Upper lobe of left lung (tissue), 6 donors: ENCODE measurements around the gene ASB2. TPM values are rescaled to one million over a fixed set of nuclear protein-coding genes. Genes with fewer than 3 reads are reported as not detected.

ENCODE experiments used
- ATAC-seq, 2 donors: fragments of 200-7000 bp; cut with Tn5 transposase; one replicate each; pipeline ENCODE4 v1.9.1; 2022; ENCODE audit warnings: mild to moderate bottlenecking in 2 of 2, moderate library complexity in 2 of 2; ENCODE audit not compliant: low FRiP score in 2 of 2
- DNase-seq, 2 donors: peaks; one replicate each; pipeline ENCODE4 v3.0.0-alpha.2; 2019 to 2020
- H3K27ac ChIP-seq, 4 donors: fragments of 200-600 bp; sonication (generic); one replicate each; pipeline ENCODE4 v1.5.1; 2016 to 2019
- H3K27me3 ChIP-seq, 4 donors: fragments of 200-600 bp; sonication (generic); one replicate each; pipeline ENCODE4 v1.5.1; 2017 to 2019
- H3K36me3 ChIP-seq, 4 donors: fragments of 200-600 bp; sonication (generic); one replicate each; pipeline ENCODE4 v1.5.1; 2016 to 2019
- H3K4me1 ChIP-seq, 4 donors: fragments of 200-600 bp; sonication (generic); one replicate each; pipeline ENCODE4 v1.5.1; 2018 to 2019
- H3K4me3 ChIP-seq, 4 donors: fragments of 200-600 bp; sonication (generic); one replicate each; pipeline ENCODE4 v1.5.1; 2017 to 2019; ENCODE audit warnings: mild to moderate bottlenecking in 2 of 4, moderate library complexity in 1 of 4
- H3K9me3 ChIP-seq, 4 donors: fragments of 200-600 bp; sonication (generic); one replicate each; pipeline ENCODE4 v1.5.1; 2018 to 2019
- EP300 ChIP-seq, 4 donors: sonication (generic); formaldehyde crosslinking; IDR thresholded peaks; one replicate each; pipeline ENCODE4 v1.5.1; 2017; ENCODE audit warnings: antibody characterized with exemption in 4 of 4, control low read depth in 2 of 4
- POLR2A ChIP-seq, 4 donors: fragments of 450-650 bp; IDR thresholded peaks; one replicate each; pipeline ENCODE4 v1.5.1; 2016 to 2017; ENCODE audit warnings: antibody characterized with exemption in 4 of 4, mild to moderate bottlenecking in 2 of 4
- POLR2AphosphoS5 ChIP-seq, 2 donors: sonication (generic); formaldehyde crosslinking; IDR thresholded peaks; one replicate each; pipeline ENCODE4 v1.5.1; 2017; ENCODE audit warnings: antibody characterized with exemption in 2 of 2
- WGBS, 2 donors: methylation state at CpG; one replicate each; pipeline ENCODE4 v1.1.5; 2017 to 2018; 5-methylcytosine and 5-hydroxymethylcytosine counted together
- total RNA-seq, 6 donors: library from RNA; depleted of rRNA in 4 of 6; stranded (reverse); fragments of >200 nt in 4 of 6; gene quantifications; one replicate each; pipeline versions ENCODE4 v1.1.0 to v1.2.1, GENCODE V29; 2016 to 2021
- TF ChIP-seq, protein P1 (sequence below), 6 experiments: fragments of 450-650 bp in 4 of 6; fragments of 200-600 bp in 2 of 6; sonication (generic) in 2 of 6; IDR thresholded peaks; one replicate each; pipeline ENCODE4 v1.5.1; 2016 to 2019; ENCODE audit warnings: antibody characterized with exemption in 6 of 6
- donor health status: DM: no; HTN: no; CAD: no; lungs with moderate emphysema.
- donor health status: DM: no; HTN: yes; CAD: no; lungs with severe emphysema.

The ASB2 gene
- total RNA-seq, 6 donors from 2014 or later = 0.76 to 2.2 (median 1.9) TPM; not detected in 1

DNA sequence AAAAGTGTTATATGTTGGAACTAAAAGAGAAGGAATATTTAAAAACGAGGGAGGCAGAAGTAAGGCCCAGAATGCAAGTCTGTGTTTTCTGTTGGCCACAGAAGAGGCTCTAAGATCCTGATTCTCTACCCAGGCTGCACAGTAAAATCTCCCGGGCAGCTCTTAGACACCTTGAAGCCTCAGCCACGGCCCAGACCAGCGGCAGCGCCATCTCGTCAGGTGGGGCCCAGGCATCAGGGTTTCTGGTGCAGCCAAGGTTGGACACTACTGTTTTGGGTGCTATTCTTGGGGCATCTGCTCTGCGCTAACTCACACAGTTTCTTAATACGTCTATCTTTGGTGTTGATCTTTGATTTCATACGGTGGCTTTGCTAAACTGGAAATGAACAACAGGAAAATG is 32.4 kb downstream of the ASB2 start:
- ATAC-seq (no peak), DNase-seq (no peak)
- Histone ChIP-seq H3K9me3 (no peaks in the 10 kb centered on the region), H3K27me3 (peaks cover 0 to 5% (median 2%) of the 10 kb centered on the region in 4 donors), H3K4me1 (peaks cover 0 to 13% (median 10%) of the 10 kb centered on the region in 4 donors), H3K27ac (no peak overlapping the region), H3K4me3 (no peak overlapping the region), H3K36me3 (no peaks in the 10 kb centered on the region)
- 75 to 79% methylated on average over 6 to 9 of the region's 9 CpGs for WGBS, 2 donors
- no peak for TF ChIP-seq POLR2A (IDR thresholded peaks at IDR 0.05)
- TF ChIP-seq EP300 (IDR thresholded peaks at IDR 0.05) = no peak
- TF ChIP-seq, protein P1, sequence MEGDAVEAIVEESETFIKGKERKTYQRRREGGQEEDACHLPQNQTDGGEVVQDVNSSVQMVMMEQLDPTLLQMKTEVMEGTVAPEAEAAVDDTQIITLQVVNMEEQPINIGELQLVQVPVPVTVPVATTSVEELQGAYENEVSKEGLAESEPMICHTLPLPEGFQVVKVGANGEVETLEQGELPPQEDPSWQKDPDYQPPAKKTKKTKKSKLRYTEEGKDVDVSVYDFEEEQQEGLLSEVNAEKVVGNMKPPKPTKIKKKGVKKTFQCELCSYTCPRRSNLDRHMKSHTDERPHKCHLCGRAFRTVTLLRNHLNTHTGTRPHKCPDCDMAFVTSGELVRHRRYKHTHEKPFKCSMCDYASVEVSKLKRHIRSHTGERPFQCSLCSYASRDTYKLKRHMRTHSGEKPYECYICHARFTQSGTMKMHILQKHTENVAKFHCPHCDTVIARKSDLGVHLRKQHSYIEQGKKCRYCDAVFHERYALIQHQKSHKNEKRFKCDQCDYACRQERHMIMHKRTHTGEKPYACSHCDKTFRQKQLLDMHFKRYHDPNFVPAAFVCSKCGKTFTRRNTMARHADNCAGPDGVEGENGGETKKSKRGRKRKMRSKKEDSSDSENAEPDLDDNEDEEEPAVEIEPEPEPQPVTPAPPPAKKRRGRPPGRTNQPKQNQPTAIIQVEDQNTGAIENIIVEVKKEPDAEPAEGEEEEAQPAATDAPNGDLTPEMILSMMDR (IDR thresholded peaks at IDR 0.05) = no peak
- TF ChIP-seq POLR2AphosphoS5 (IDR thresholded peaks at IDR 0.05) = no peak

DNA sequence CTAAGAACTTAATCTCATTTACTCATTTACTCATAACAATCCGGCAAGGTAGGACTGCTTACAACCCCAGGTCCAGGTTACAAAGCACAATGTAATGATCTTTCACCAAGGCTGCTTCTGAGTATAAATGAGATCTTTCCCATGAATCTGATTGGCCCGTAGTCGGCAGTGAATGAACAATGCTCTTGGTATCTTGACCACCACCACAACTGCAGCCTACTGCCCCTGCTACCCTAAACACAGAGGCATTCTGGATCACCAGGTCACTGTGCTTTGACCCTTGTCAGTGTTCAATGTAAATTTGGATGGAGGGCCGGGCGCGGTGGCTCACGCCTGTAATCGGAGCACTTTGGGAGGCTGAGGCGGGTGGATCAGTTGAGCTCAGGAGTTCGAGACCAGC is 33.3 kb downstream of the ASB2 start:
- no peak overlapping the region for H3K27ac ChIP-seq

DNA sequence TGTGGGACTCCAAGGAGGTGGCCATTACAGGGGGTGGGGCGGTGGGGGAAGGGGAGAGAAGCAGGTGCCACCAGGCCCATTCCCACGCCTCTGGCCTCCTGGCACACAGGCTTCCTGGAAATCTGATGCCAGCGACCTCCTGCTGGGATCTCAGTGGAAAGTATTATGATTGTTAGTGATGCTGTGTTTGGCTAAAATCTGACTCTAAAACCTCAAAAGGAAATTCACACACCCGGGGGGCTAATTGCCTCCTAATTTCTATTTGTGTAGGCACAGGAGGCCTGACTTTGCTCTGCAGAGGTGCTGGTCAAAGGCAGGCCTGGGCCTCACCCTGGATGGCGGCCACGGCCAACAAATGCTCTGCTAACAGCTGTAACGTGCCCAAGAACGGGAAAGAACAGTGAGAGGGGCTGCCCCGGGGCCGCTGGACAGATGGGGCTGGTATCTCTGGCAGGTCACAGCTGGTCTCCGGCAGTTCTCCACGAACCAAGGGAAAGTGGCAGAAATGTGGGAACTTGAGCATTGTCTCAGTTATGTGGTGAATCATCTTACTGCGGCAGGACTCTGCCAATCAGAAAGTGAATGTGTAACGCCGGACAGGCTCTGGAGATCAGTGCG is 35.0 kb downstream of the ASB2 start:
- ATAC-seq (no peak), DNase-seq (no peak)
- no peak overlapping the region for H3K27ac ChIP-seq
- H3K27me3 ChIP-seq = peaks cover 0 to 11% (median 4%) of the 10 kb centered on the region in 4 donors
- no peak overlapping the region for H3K4me3 ChIP-seq
- TF ChIP-seq, protein P1 (IDR thresholded peaks at IDR 0.05) = no peak
- TF ChIP-seq POLR2A (IDR thresholded peaks at IDR 0.05) (no peak), EP300 (IDR thresholded peaks at IDR 0.05) (no peak), POLR2AphosphoS5 (IDR thresholded peaks at IDR 0.05) (no peak)
- peaks cover 0 to 17% (median 11%) of the 10 kb centered on the region in 4 donors for H3K4me1 ChIP-seq
- WGBS, 2 donors = 69 to 78% methylated on average over 15 to 16 of the region's 16 CpGs
- H3K9me3 ChIP-seq = no peaks in the 10 kb centered on the region
- H3K36me3 ChIP-seq = no peaks in the 10 kb centered on the region

More for the DNA sequence above, 33.3 kb downstream of the ASB2 start:
- no peak overlapping the region for H3K4me3 ChIP-seq
- DNase-seq (no peak), ATAC-seq (no peak)
- H3K4me1 ChIP-seq = peaks cover 0 to 17% (median 11%) of the 10 kb centered on the region in 4 donors
- WGBS, 2 donors = 92 to 94% methylated on average over 10 of the region's 10 CpGs
- peaks cover 0 to 11% (median 4%) of the 10 kb centered on the region in 4 donors for H3K27me3 ChIP-seq
- H3K36me3 ChIP-seq = no peaks in the 10 kb centered on the region
- H3K9me3 ChIP-seq = no peaks in the 10 kb centered on the region
- TF ChIP-seq, protein P1 (IDR thresholded peaks at IDR 0.05) = no peak
- TF ChIP-seq POLR2A (IDR thresholded peaks at IDR 0.05) (no peak), POLR2AphosphoS5 (IDR thresholded peaks at IDR 0.05) (no peak), EP300 (IDR thresholded peaks at IDR 0.05) (no peak)

DNA sequence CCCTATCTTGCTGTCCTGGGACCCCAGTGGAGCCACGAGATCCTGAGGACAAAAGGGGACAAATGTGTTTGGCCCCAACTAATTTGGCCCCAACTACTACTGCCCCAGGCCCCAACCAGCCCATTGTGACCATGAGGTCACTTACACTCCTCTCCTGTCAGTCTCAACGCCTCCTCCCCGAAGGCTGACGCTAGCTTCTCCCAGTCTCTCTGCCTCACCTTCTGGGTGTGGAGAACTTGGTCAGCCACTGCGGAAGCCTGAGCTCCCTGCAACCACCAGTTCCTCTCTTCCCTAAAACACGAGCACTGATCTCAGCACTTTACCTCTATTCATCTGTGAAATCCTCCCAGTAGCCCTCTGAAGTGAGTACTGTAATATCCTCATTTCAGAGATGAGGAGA is 35.9 kb downstream of the ASB2 start:
- Histone ChIP-seq H3K36me3 (no peaks in the 10 kb centered on the region), H3K27me3 (peaks cover 0 to 11% (median 4%) of the 10 kb centered on the region in 4 donors), H3K9me3 (no peaks in the 10 kb centered on the region), H3K4me3 (no peak overlapping the region), H3K27ac (no peak overlapping the region), H3K4me1 (peaks cover 0 to 17% (median 11%) of the 10 kb centered on the region in 4 donors)
- no peak for DNase-seq
- TF ChIP-seq POLR2AphosphoS5 (IDR thresholded peaks at IDR 0.05) (no peak), EP300 (IDR thresholded peaks at IDR 0.05) (no peak)
- TF ChIP-seq, protein P1 (IDR thresholded peaks at IDR 0.05) = no peak
- WGBS, 2 donors = 68 to 76% methylated on average over 6 of the region's 6 CpGs
- no peak for ATAC-seq
